Small intestine (tissue), 7 donors: ENCODE results near the gene FAU. TPM values are rescaled to one million over a fixed set of nuclear protein-coding genes. Genes with fewer than 3 reads are reported as not detected.
A peak's percentile ranks its signal among the peaks of the same experiment; 100 is the strongest.
"Not testable (repeated sequence)": the region's sequence is repeated elsewhere in the genome, so short reads cannot be mapped to it uniquely, and the experiment has no call there.

Experiments used
- DNase-seq, 2 donors: peaks; one replicate each; pipeline versions ENCODE4 v3.0.0 to v3.0.0-alpha.2; 2013
- FAIRE-seq: peaks from 2 replicates; lab custom pipeline; 2012; peaks lifted over from hg19 to GRCh38; lab: Jason Lieb, UNC
- H3K27ac ChIP-seq, 3 donors: one replicate each; pipeline ENCODE4 v1.5.1; 2013; ENCODE audit warnings: low read length in 2 of 3, mild to moderate bottlenecking in 2 of 3, control low read depth in 1 of 3, inconsistent platforms in 1 of 3, low read depth in 1 of 3, moderate library complexity in 1 of 3
- H3K27me3 ChIP-seq, 3 donors: one replicate each; pipeline ENCODE4 v1.6.1; 2013; ENCODE audit warnings: low read length in 3 of 3, inconsistent platforms in 1 of 3; ENCODE audit not compliant: control insufficient read depth in 3 of 3, insufficient read depth in 3 of 3
- H3K36me3 ChIP-seq, 3 donors: one replicate each; pipeline ENCODE4 v1.6.1; 2013; ENCODE audit warnings: low read length in 3 of 3, inconsistent platforms in 1 of 3, low read depth in 1 of 3, mild to moderate bottlenecking in 1 of 3, moderate library complexity in 1 of 3; ENCODE audit not compliant: control insufficient read depth in 3 of 3, insufficient read depth in 2 of 3
- H3K4me1 ChIP-seq, 3 donors: one replicate each; pipeline ENCODE4 v1.6.1; 2013; ENCODE audit warnings: low read length in 2 of 3, inconsistent platforms in 1 of 3, low read depth in 1 of 3, mild to moderate bottlenecking in 1 of 3, moderate library complexity in 1 of 3; ENCODE audit not compliant: control insufficient read depth in 3 of 3, insufficient read depth in 2 of 3
- H3K4me3 ChIP-seq, 3 donors: one replicate each; pipeline ENCODE4 v1.5.1; 2013; ENCODE audit warnings: low read length in 3 of 3, control low read depth in 1 of 3, inconsistent platforms in 1 of 3, low read depth in 1 of 3, mild to moderate bottlenecking in 1 of 3, moderate library complexity in 1 of 3
- H3K9me3 ChIP-seq, 2 donors: one replicate each; pipeline ENCODE4 v1.6.1; 2013; ENCODE audit warnings: low read depth in 1 of 2, low read length in 1 of 2; ENCODE audit not compliant: control insufficient read depth in 2 of 2, insufficient read depth in 1 of 2
- WGBS, 3 donors: extraction: QIAGEN DNeasy Blood & Tissue Kit; methylation state at CpG; one replicate each; pipeline ENCODE4 v1.1.7; 2013; 5-methylcytosine and 5-hydroxymethylcytosine counted together
- polyA plus RNA-seq, 4 donors: library from polyadenylated mRNA; stranded (reverse) in 3 of 4; unstranded in 1 of 4; fragments of 200-250 nt in 3 of 4; fragments of 120-200 nt in 1 of 4; gene quantifications; one replicate each; pipeline versions ENCODE4 v1.2.1 to v1.2.3, GENCODE V29; 2013
- donor health status: healthy with polysubstance abuse.
- donor health status: control.
- donor health status: control.
- donor health status: Bipolar disorder and iron deficiency.
- donor health status: healthy.

FAU gene
- polyA plus RNA-seq, 4 donors = 960 to 1,177 (median 1,066) TPM

DNA sequence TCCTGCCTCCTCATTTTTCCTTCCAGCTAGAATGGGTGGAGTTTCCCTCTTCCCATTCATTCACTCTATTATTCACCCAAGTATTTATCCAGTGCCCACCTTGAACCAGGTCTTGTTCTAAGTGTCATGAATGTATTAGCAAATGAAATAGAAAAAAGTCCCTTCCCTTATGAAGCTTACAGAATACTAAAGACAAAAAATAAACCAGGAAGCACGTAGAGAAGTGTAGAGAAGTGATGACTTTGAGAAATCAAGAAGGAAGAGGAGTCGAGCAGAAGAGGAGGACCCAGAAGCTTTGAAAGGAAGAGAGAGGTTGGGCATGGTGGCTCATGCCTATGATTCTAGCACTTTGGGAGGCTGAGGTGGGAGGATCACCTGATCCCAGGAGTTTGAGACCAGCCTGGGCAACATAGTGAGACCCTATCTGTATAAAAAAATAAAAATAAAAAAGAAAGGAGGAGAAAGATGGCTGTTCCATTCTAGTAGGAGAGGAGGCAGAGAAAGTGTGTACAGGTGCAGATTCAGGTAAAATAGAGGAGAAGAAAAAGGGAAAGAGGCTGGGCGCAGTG is 29.5 kb upstream of the FAU start:
- no peak overlapping the region for H3K4me3 ChIP-seq
- peaks cover 0 to 11% (median 2%) of the 10 kb centered on the region in 3 donors for H3K4me1 ChIP-seq
- H3K27me3 ChIP-seq = no peaks in the 10 kb centered on the region
- no peak for DNase-seq
- peaks cover 0 to 9% of the 10 kb centered on the region in 2 donors for H3K9me3 ChIP-seq
- H3K27ac ChIP-seq = peak overlapping the region in 1 of 3 donors; percentile 95
- no peak for FAIRE-seq
- WGBS, 3 donors = 55 to 62% (median 61%) methylated on average over 3 of the region's 3 CpGs
- no peaks in the 10 kb centered on the region for H3K36me3 ChIP-seq

DNA sequence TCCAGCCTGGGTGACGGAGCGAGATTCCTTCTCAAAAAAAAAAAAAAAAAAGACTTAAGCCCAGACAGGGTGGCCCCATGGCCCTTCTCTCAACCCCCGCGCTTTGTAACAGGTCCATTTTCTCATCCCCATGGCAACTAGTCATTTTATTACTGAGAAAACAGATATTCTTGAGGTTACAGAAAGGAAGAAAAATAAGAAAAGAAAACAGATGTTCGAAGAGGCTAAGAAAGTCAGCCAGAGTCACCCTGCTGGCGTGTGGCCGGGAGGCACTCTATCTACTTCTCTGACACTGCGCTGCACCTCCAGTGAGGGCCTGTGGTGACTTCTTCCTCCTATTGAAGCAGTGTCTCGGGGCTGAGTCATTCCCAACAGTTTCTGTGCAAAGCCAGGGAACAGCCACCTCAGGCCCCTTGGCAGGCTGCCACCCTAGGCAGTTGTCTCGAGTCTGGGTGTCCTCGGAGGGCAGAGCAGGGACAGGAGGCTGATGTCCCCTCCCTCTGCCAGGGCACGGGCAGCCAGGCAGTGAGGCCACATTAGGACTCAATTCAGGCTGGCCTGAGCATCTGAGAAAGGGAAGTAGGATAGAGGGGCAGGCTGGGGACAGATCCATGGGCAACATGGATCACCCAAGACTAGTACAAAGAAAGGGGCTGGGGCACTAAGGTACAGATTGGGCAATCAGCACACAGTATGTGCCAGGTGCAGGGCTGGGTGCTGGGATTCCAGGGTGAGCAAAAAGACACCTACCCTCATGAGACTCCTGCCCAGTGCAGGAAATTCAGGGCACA is 28.8 kb upstream of the FAU start:
- Histone ChIP-seq H3K27ac (peak overlapping the region; percentile 48 to 95 (median 51)), H3K36me3 (no peaks in the 10 kb centered on the region), H3K27me3 (no peaks in the 10 kb centered on the region), H3K9me3 (peaks cover 0 to 10% of the 10 kb centered on the region in 2 donors), H3K4me3 (no peak overlapping the region), H3K4me1 (peaks cover 0 to 11% (median 2%) of the 10 kb centered on the region in 3 donors)
- DNase-seq = peak; percentile 73 to 92
- FAIRE-seq = no peak
- 15 to 27% (median 18%) methylated on average over 12 of the region's 12 CpGs for WGBS, 3 donors

DNA sequence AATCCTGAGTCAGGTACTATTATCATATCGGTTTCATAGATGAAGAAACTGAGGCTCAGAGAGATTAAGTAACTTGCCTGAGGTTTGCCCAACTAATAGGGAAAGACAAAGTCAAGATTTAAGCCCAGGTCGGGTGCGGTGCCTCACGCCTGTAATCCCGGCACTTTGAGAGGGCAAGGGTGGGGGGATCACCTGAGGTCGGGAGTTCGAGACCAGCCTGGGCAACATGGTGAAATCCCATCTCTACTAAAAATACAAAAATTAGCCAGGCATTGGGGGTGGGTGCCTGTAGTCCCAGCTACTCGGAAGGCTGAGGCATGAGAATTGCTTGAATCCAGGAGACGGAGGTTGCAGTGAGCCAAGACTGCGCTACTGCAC is 28.2 kb upstream of the FAU start:
- not testable (repeated sequence) for H3K4me3 ChIP-seq, H3K36me3 ChIP-seq, H3K27me3 ChIP-seq, DNase-seq, H3K9me3 ChIP-seq, FAIRE-seq
- 65 to 74% (median 67%) methylated on average over 10 of the region's 10 CpGs for WGBS, 3 donors
- H3K27ac ChIP-seq = peak overlapping the region in 1 of 3 donors; percentile 95
- H3K4me1 ChIP-seq = peaks cover 0 to 11% (median 2%) of the 10 kb centered on the region in 3 donors

DNA sequence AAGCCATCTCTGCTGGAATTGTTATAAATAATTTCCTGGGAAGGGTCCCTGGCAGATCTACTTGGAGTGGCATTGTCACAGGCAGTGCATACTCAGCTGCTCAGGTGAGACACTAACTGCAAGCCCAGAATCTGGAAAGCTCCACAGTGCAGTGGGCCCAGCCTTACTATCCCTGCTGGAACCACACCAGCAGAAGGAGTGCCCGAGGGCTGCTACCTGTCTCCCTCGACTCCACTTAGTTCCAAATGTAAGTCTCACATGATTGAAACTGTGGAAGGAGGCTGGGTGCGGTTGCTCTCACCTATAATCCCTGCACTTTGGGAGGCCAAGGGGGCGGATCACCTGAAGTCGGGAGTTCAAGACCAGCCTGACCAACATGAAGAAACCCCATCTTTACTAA is 26.7 kb upstream of the FAU start:
- DNase-seq = no peak
- H3K27ac ChIP-seq = no peak overlapping the region

DNA sequence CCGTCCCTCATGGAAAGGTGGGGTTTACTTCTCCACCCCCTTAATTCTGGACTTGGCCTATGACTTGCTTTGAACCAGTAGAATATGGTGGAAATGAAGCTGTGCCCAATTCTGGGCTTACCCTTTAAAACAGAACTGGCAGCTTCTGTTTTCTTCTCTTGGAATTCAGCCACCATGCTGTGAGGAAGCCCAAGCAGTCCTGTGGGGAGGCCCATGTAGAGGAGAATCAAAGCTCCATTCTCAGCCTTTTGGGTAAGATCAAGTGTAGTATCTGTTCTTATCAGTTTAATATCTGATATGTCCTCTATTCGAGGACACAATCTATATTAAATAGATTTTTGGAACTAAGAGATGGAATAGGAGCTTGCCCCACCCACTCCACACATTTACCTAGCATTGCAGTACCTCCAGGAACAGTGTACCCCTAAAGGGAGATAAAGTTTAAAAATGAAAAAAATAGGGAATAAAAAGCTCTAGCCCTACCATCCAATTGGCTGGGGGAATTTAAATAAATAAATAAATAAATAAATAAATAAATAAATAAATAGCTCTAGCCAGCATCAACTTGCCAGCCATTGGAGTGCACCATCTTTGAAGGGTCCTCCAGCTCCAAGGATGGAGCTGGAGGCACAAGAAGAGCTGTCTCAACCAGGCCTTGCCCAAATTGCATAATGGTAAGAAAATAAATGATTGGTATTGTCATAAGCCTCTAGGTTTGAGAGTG is 25.6 kb upstream of the FAU start:
- Histone ChIP-seq H3K27ac (no peak overlapping the region), H3K4me1 (peaks cover 0 to 11% (median 2%) of the 10 kb centered on the region in 3 donors), H3K36me3 (no peaks in the 10 kb centered on the region), H3K9me3 (peaks cover 0 to 10% of the 10 kb centered on the region in 2 donors), H3K27me3 (peaks cover 0 to 2% (median 0%) of the 10 kb centered on the region in 3 donors), H3K4me3 (no peak overlapping the region)
- no peak for FAIRE-seq
- DNase-seq = no peak
- WGBS, 3 donors = 75 to 81% (median 79%) methylated on average over 2 of the region's 2 CpGs

More for the DNA sequence above, 26.7 kb upstream of the FAU start:
- WGBS, 3 donors = 71 to 89% (median 88%) methylated on average over 5 of the region's 5 CpGs
- peaks cover 0 to 11% (median 2%) of the 10 kb centered on the region in 3 donors for H3K4me1 ChIP-seq
- H3K9me3 ChIP-seq = peaks cover 0 to 10% of the 10 kb centered on the region in 2 donors
- FAIRE-seq = no peak
- no peaks in the 10 kb centered on the region for H3K36me3 ChIP-seq
- H3K27me3 ChIP-seq = peaks cover 0 to 2% (median 0%) of the 10 kb centered on the region in 3 donors
- no peak overlapping the region for H3K4me3 ChIP-seq

DNA sequence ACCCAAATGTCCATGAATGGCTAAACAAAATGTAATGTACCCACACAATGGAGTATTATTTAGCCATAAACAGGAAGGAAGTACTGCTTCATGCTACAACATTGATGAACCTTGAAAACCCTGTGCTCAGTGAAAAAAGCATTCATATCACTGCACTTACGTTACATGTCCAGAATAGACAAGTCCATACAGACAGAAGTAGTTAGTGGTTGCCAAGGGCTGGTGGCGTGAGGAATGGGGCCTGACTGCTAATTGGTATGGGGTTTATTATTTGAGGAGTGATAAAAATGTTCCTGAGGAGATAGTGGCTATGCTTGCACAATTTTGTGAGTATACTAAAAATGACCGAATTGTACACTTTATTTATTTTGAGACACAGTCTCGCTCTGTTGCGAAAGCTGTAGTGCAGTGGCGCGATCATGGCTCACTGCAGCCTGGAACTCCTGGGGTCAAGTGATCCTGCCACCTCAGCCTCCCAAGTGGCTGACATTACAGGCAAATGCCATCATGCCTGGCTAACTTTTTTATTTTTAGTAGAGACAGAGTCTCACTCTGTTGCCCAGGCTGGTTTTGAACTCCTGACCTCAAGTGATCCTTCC is 20.1 kb upstream of the FAU start:
- Histone ChIP-seq H3K4me1 (no peaks in the 10 kb centered on the region), H3K36me3 (no peaks in the 10 kb centered on the region), H3K9me3 (peaks cover 0 to 5% of the 10 kb centered on the region in 2 donors), H3K27me3 (peaks cover 0 to 2% (median 0%) of the 10 kb centered on the region in 3 donors), H3K27ac (no peak overlapping the region), H3K4me3 (no peak overlapping the region)
- FAIRE-seq (no peak), DNase-seq (no peak)
- WGBS, 3 donors = 82 to 88% (median 85%) methylated on average over 7 of the region's 7 CpGs

DNA sequence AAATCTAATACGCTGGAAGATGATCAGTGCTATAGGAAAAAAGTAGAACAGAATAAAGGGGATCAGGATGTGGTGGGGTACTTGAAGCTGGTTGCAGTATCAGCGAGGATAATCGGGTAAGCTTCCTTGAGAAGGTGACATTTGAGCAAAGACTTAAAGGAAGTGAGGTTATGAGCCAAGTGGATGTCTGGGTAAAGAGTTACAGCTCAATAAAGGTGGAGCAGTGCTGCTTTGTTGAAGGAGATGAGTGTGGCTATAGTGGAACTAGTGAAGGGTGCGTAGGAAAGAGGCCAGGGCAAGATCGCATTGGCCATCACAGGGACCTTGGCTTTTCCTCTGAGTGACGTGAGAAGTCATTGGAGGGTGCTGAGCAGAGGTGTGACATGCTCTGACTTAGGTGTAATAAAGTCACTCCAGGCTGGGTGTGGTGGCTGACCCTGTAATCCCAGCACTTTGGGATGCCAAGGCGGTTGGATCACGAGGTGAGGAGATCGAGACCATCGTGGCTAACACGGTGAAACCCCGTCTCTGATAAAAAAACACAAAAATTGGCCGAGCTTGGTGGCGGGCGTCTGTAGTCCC is 14.7 kb upstream of the FAU start:
- H3K27me3 ChIP-seq = no peaks in the 10 kb centered on the region
- WGBS, 3 donors = 55 to 78% (median 74%) methylated on average over 15 of the region's 15 CpGs
- no peaks in the 10 kb centered on the region for H3K9me3 ChIP-seq
- no peak overlapping the region for H3K4me3 ChIP-seq
- H3K4me1 ChIP-seq = peaks cover 2 to 20% (median 7%) of the 10 kb centered on the region in 3 donors
- peak overlapping the region in 2 of 3 donors; percentile 99 for H3K27ac ChIP-seq
- FAIRE-seq (no peak), DNase-seq (peak in 1 of 2 donors; percentile 42)
- H3K36me3 ChIP-seq = peaks cover 2 to 17% (median 4%) of the 10 kb centered on the region in 3 donors
